ENCODE results near the gene NEDD1. TPM values are rescaled to one million over a fixed set of nuclear protein-coding genes. Genes with fewer than 3 reads are reported as not detected.

Gene NEDD1
- total RNA-seq, 1 experiment from 2014 or later = 17.2 TPM

- H3K36me3 Mint-ChIP-seq (ENCODE audit: insufficient read depth in 1 of 3, low read depth in 3 of 3) = no peaks in the 10 kb centered on the region
- no peaks in the 10 kb centered on the region for H3K79me2 ChIP-seq (ENCODE audit: insufficient read depth, low read length)
- DNase-seq = no peak
- 0 out of 2 replicates have a peak, but pooled peaks cover 3% of the 10 kb centered on the region for H3K27me3 Mint-ChIP-seq (ENCODE audit: low read depth)
- H3T11ph ChIP-seq (ENCODE audit: low read length) = no peak overlapping the region
- no peaks in the 10 kb centered on the region for H3K79me1 ChIP-seq (ENCODE audit: insufficient read depth, low read depth, low read length, poor library complexity, severe bottlenecking)
- no peaks in the 10 kb centered on the region for H3K27me3 ChIP-seq (ENCODE audit: insufficient read depth, low read length)
- H3K27ac Mint-ChIP-seq = no peak overlapping the region; a peak in 1 of 7 replicates
- H3K23ac ChIP-seq (ENCODE audit: insufficient read length, low read depth, low read length) = no peak overlapping the region
- H2BK5ac ChIP-seq (ENCODE audit: insufficient read length, low read length) = no peak overlapping the region
- no peak overlapping the region for H2BK15ac ChIP-seq (ENCODE audit: low read depth, low read length)
- H3K23me2 ChIP-seq (ENCODE audit: insufficient read length, low read depth, low read length, poor library complexity, severe bottlenecking) = peaks cover 5% of the 10 kb centered on the region
- no peak overlapping the region for H2AK5ac ChIP-seq (ENCODE audit: insufficient read length, low read length)
- H2BK20ac ChIP-seq (ENCODE audit: low read depth, low read length, poor library complexity, severe bottlenecking) = no peak overlapping the region
- no peak overlapping the region for H2BK120ac ChIP-seq (ENCODE audit: low read depth, low read length, poor library complexity, severe bottlenecking)
- H3K18ac ChIP-seq (ENCODE audit: insufficient read length, low read depth, low read length) = no peak overlapping the region
- no peak overlapping the region for H4K5ac ChIP-seq (ENCODE audit: insufficient read length, low read depth, low read length)
- no peaks in the 10 kb centered on the region for H3K9me3 Mint-ChIP-seq
- no peak overlapping the region for H4K8ac ChIP-seq (replicated peaks; ENCODE audit: insufficient read length, low read depth, low read length)
- H3K4me2 ChIP-seq (ENCODE audit: insufficient read depth, insufficient read length, low read length) = no peak overlapping the region
- H3K27ac ChIP-seq (ENCODE audit: insufficient read length, low read depth, low read length) = no peak overlapping the region
- H3K4me1 ChIP-seq (ENCODE audit: insufficient read depth, low read length) = no peaks in the 10 kb centered on the region; the same call in 1 of the 2 replicates
- H3K56ac ChIP-seq (ENCODE audit: insufficient read length, low read depth, low read length) = no peak overlapping the region
- H4K91ac ChIP-seq (ENCODE audit: insufficient read length, low read depth, low read length) = no peak overlapping the region
- H2BK12ac ChIP-seq (ENCODE audit: insufficient read length, low read depth, low read length) = no peak overlapping the region
- no peaks in the 10 kb centered on the region for H4K20me1 ChIP-seq (ENCODE audit: control insufficient read depth, insufficient read depth, insufficient read length)
- H3K4me3 Mint-ChIP-seq = no peak overlapping the region
- H3K14ac ChIP-seq (ENCODE audit: insufficient read depth, low read length) = no peak overlapping the region
- WGBS (ENCODE audit: extremely low coverage, insufficient read length, low lambda C conversion rate) = no CpG with 5 or more reads among the region's 6 CpGs
- H3K4me1 Mint-ChIP-seq = peaks cover 16 to 19% of the 10 kb centered on the region in 2 experiments
- no peaks in the 10 kb centered on the region for H3K9me3 ChIP-seq (ENCODE audit: control insufficient read depth, low read depth, low read length)
- H3K4ac ChIP-seq (ENCODE audit: low read depth, low read length) = no peak overlapping the region
- H2AFZ ChIP-seq (ENCODE audit: low read length) = no peak overlapping the region
- H3K9ac ChIP-seq (ENCODE audit: extremely low read depth, insufficient read length, low read length) = no peak overlapping the region
- TF ChIP-seq, protein P1, sequence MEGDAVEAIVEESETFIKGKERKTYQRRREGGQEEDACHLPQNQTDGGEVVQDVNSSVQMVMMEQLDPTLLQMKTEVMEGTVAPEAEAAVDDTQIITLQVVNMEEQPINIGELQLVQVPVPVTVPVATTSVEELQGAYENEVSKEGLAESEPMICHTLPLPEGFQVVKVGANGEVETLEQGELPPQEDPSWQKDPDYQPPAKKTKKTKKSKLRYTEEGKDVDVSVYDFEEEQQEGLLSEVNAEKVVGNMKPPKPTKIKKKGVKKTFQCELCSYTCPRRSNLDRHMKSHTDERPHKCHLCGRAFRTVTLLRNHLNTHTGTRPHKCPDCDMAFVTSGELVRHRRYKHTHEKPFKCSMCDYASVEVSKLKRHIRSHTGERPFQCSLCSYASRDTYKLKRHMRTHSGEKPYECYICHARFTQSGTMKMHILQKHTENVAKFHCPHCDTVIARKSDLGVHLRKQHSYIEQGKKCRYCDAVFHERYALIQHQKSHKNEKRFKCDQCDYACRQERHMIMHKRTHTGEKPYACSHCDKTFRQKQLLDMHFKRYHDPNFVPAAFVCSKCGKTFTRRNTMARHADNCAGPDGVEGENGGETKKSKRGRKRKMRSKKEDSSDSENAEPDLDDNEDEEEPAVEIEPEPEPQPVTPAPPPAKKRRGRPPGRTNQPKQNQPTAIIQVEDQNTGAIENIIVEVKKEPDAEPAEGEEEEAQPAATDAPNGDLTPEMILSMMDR (conservative IDR thresholded peaks at IDR 0.05) = no peak
Observed at GRCh38 chr12:96980991-96981414, 73.9 kb downstream of the NEDD1 start.

Measured in H9 (cell line).